ENCODE measurements around the gene VDR.

The VDR gene

DNA sequence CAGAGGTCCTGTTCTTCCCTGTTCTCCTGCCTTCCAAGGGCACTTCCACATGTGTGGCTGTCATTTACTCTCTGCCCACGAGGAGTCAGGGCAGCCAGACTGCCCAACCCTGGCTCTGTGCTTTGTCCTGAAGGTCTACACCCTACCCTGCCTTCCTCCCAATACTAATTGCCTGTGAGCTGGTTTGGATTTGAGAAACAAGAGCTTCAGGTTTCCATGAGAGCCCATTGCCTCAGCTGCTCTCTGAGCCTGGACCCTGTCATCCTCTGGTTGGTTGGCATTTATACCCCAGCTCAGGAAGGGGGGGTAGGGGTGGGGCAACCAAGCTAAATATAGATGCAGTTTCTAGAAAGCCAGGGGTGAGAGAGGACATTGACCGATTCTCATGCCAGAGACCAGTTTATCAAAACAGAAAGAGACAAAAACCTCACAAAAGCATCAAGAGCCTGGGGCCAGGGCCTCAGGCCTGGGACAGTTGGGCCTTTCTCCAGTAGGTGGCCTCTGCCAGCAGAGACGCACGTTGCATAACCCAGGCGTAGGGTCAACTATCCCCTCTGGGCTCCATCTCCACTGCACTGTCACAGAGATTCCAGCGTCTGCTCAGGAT is 34.5 kb downstream of the VDR start:
- DNase-seq (ENCODE audit: low read depth, low spot score): peak; percentile 81

GRCh38 chr12:47868552-47869031 is 36.2 kb downstream of the VDR start:
- DNase-seq (ENCODE audit: low read depth, low spot score): no peak

GRCh38 chr12:47868041-47868440 is 36.8 kb downstream of the VDR start:
- DNase-seq (ENCODE audit: low read depth, low spot score): no peak

DNA sequence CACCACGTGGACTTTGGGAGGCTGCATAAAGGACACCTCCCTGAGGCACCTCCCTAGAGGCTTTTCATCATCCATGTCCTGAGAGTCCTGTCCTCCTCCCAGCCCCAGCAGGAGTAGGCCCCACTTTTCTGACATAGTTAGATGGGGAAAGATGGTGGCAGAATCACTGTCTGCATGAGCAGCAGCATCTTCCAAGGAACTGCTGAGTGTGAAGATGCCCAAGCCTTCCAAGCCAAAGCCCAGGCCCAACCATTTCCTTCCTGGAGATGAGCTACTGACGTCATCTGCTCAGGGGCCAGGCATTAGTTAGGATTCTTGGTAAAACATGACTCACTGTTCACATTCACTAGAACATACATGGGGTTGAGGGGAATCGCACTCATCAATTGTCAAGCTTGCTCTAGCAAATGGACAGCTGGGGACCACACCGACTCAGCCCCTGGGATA is 37.3 kb downstream of the VDR start:
- DNase-seq (ENCODE audit: low read depth, low spot score): no peak

DNA sequence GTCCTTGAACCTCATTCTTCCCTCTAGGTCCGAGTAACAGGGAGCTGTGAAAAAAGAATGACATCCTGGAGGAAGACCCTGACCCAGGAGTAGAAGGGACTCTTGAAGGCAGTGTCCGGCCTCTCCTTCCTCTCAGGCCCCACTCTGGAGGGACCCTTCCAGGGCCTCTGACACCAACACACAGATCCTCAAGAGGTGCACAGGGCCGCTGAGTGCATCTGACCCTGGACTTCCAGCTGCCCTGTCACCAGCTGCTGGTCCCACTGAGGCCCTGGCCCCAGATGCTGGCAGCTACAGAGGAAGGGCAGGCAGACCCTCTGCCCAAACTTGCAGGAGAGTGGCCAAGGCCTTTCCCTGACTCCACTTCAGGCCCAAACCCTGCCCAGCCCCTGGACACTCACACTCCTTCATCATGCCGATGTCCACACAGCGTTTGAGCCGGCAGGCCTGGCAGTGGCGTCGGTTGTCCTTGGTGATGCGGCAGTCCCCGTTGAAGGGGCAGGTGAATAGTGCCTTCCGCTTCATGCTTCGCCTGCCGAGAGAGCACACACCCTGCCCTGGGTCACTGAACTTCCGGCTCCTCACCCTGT is 40.1 kb downstream of the VDR start:
- DNase-seq (ENCODE audit: low read depth, low spot score): no peak

GRCh38 chr12:47863985-47864384 is 40.8 kb downstream of the VDR start:
- DNase-seq (ENCODE audit: low read depth, low spot score): no peak

GRCh38 chr12:47863467-47863866 is 41.3 kb downstream of the VDR start:
- DNase-seq (ENCODE audit: low read depth, low spot score): no peak

DNA sequence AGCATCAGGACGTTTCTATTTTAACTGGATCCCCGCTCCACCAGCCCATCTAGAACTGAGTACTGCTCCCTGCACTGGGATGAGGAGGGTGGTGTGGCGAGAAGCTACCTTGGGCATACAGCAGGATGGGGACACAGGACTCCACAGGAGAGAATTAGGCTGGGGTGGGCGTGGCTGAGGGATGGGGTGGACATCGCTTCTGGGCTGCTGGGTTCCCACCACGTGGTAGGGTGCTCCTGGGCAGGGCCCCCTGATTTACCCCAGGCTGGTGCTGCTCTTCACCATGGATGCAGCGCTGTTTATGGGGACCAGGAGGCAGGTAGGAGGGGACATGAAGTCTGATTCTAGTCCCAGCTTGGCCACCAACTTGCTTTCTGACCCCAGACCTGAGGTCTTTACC is 41.9 kb downstream of the VDR start:
- DNase-seq (ENCODE audit: low read depth, low spot score): no peak

- no peak for DNase-seq (ENCODE audit: low read depth, low spot score)
Measured at GRCh38 chr12:47862167-47862750, 42.5 kb downstream of the VDR start.

DNA sequence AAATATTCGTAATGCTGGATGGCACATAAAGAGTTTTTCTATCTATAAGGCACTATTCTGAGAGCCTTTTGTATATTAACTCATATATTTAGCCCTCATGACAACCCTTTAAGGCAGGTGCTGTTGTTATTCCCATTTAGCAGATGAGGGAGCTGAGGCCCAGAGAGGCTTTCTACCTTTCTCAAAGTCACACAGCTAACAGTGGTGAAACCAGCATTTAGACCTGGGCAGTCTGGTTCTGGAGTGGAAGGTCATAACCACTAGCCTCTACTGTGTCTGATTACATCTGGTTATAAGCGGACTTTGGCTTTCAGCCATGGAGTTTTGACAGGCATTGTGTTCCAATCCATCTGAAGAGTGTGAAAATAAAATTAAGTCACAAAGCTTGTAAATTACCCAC is 43.9 kb downstream of the VDR start:
- DNase-seq (ENCODE audit: low read depth, low spot score): no peak

DNA sequence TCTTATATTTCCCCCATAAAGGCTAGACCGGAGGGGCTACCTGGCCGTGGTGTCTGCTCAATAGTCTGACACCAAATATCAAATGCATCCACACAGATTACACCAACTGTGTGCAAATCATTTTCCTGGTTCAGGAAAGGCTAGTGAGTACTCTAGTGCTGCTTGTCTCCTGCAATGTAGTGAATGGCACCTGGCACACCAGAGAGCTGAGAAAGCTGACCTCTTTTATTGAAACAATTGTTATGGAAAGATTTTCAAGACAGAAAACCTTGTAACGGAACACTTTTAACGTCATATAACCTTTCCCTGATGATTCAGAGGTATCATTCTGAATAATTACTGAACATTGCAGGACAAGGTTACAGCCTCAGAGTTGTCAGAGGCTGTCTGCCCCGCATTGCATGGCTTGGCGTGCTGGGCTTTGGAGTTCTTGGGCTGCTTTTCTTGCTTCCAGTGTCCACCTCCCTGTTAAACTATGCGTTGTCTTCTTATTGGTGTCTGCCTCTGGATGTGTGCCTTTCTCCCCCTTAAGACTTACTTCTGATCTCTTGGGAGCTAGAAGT is 44.4 kb downstream of the VDR start:
- no peak for DNase-seq (ENCODE audit: low read depth, low spot score)

DNA sequence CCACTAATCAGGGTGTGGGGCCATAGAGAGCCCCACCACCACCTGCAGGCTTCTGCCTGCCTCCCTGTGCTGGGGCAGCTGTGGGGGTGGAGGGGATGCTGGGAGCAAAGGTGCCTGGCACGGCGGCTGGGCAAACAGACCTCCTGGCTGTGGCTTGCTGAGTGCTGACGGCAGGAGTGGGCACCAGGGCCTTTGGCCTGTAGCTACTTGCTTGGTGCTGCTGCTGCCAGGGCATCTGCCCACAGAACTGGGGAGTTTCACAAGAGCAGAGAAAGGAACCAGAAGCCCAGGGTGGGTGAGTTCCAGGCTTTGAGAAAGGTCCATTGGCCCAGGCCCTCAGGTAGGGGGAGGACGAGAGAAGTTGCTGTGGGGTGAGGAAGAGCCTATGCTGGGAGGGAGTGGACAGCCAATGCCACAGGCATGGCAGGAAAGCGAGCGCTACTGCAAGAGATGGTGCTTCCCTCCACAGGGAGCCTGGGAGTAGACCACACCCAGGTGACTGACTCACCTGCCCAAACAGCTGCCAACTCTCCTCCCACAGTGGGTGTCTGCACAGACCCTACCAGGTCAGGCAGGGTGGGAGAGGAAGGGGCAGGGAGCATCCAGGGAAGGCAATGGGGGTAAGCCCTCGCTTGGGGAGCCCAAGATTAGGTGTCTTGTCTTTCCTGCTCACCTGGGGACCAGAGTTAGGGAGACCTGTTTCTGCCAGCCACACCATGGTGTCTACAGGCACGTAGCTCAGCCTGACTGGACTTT is 46.1 kb downstream of the VDR start:
- DNase-seq (ENCODE audit: low read depth, low spot score): no peak

DNA sequence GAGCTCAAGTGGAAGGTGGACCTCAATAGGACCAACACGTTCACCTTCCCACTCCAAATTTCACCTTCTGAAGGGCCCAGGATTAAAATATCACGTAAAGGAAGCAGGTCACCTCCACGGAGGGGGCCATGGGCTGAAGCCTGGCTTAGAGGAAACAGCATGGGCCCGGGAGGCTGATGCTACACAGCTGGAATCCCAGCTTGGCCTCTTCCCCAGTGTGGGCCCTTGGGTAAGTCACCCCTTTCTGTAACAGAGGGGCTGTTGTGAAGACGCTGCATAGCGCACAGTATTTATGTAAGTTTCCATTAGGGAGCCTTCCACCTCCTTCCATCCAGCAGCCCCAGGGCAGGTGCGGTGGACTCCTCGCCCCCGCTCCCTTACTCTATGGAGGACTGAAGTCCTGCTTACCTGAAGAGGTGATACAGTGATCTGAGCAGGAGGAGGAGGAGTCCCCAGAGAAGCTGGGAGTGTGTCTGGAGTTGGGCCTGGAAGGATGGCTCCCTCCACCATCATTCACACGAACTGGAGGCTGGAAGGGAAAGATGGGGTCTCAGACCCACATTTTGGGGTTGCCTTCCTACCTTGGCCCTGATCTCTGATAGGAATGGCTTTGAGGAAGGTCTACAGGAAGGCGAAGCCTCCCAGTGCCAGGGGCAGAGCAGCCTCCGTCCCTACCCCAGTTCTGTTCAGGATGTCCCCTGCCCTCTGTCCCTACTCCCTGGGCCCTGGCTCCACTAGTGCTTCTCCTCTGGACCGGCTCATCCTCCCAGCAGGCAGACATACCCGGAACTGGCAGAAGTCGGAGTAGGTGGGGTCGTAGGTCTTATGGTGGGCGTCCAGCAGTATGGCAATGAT is 47.8 kb downstream of the VDR start:
- no peak for DNase-seq (ENCODE audit: low read depth, low spot score)

DNA sequence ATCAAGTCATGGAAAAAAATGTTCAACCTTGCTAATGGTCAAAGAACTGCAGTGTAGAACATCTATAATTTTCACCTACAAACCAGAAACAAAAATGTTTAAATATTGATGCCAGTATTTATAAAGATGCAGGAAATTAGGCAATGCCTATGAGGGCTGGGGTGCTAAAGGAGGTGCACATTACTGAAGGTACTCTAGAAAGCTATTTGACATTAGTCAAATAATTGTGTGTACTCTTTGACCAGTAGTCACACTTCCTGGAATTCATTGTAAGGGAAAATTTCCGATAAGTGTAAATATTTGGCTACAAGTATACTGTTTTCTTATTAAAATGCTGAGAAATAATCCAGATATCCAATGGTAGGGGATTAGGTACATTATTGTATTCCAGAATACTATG is 48.7 kb downstream of the VDR start:
- no peak for DNase-seq (ENCODE audit: low read depth, low spot score)

GRCh38 chr12:47855502-47855901 is 49.3 kb downstream of the VDR start:
- DNase-seq (ENCODE audit: low read depth, low spot score): peak; percentile 14

- no peak for DNase-seq (ENCODE audit: low read depth, low spot score)
Measured at GRCh38 chr12:47854531-47854930, 50.3 kb downstream of the VDR start.

- DNase-seq (ENCODE audit: low read depth, low spot score): peak; percentile 41
Measured at GRCh38 chr12:47852096-47852571, 52.7 kb downstream of the VDR start.

DNA sequence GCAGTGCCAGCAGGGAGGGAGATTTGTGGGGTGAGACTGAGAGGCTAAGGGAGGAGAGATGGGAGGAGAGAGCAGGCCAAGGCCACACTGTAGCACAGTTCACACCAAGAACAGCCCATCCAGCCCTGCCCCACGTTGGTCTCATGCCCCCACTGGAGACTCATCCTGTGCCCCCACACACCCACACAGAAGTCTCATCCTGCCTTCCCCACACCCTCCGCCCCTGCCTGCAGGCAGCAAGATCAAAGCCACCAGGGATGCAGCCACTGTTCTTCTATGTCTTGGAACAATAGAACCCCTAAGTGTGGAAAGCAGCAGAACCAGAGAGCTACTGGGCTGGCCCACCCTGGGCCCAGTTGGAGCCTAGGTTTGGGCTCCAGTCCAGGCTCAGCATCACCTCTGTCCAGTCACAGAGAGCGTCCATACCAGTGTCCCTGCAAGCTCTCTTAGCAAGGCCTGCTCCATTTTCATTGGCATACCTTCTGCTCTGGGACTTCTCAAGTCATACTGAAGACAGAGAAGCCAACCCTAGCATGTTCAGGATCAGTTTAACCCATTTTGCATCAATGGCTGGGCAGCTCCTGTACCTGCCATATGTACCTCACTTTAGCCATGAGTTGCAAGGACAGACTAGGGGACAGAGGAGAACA is 53.4 kb downstream of the VDR start:
- DNase-seq (ENCODE audit: low read depth, low spot score): no peak

DNA sequence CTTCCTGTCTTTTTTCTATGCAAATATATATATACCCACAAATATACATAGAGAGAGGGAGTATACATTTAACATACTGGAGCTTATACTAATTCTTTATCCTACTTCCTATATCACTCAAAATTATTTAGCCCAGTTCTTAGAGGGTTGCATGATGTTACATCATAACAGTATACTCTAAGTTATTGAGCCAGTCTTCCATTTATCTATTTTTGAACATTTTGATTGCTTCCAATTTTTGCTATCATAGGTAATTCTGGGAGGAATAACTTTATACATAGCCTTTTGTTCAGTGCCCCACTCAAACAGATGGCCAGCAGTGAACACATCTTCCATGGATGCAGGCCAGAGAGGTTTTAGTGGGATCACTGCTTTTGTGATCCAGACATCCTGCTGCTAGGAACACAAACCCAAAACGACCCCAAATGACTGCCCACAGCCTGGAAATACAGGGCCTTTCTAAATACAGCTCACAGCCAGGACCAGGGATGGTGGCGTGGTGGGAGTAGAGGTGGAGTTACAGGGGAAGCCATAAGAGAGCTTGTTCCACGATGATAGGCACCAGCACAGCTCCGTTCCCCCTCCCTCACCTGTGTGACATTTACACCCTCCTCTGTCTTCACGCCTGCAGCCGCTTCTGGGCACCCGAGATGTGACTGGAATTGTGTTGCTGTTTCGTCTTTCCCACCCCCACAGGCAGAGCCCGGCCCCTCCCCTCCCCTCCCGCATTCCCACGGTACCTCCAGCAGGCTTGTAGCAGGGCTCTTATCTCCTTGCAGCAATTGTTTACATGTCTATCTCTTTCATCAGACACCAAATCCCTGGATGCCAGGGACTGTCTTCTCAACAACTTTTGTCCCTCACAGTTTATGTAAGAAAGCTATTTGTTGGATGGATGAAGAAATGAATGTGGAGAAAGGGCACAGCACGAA is 54.4 kb downstream of the VDR start:
- peak; percentile 37 for DNase-seq (ENCODE audit: low read depth, low spot score)

Data from ELF-1 (cell line).